IMR-90 (cell line): Measurements from ENCODE around the gene C11orf54. TPM values are rescaled to one million over a fixed set of nuclear protein-coding genes. Genes with fewer than 3 reads are reported as not detected.
A peak's percentile ranks its signal among the peaks of the same experiment; 100 is the strongest.

Experiments
- ATAC-seq: fragments of 200-7000 bp; cut with Tn5 transposase; 2 replicates; pipeline ENCODE4 v1.9.1; 2020; ENCODE audit warnings: low read depth, mild to moderate bottlenecking, moderate library complexity
- BruUV-seq: library from RNA; stranded (reverse); fragments of 400-500 nt; replicated peaks from 2 replicates; lab custom pipeline; 2021; lab: Mats Ljungman, UMichigan
- CTCF ChIA-PET: fragments of 300-600 bp; formaldehyde crosslinking; extraction: SDS; loops from one replicate; lab custom pipeline; 2021; ENCODE audit warnings: antibody characterized with exemption; lab: Yijun Ruan, JAX
- POLR2A ChIA-PET: fragments of 300-600 bp; sonication (Branson Sonifier 250); formaldehyde crosslinking; loops from one replicate; lab custom pipeline; 2022; ENCODE audit warnings: antibody characterized with exemption; ENCODE audit not compliant: unreplicated experiment; lab: Charles Lee
- DNase-seq: peaks from one replicate; pipeline ENCODE4 v3.0.0; 2013
- H2AFZ ChIP-seq: replicated peaks from 2 replicates; pipeline ENCODE3; 2013; ENCODE audit warnings: low read length, mild to moderate bottlenecking; ENCODE audit not compliant: poor library complexity
- H2AK5ac ChIP-seq: 2 replicates; pipeline ENCODE4 v1.6.1; 2013; ENCODE audit warnings: low read depth, low read length, inconsistent platforms
- H2AK9ac ChIP-seq: replicated peaks from 2 replicates; pipeline ENCODE3; 2013; ENCODE audit warnings: mild to moderate bottlenecking, low read depth, low read length, moderate library complexity; ENCODE audit not compliant: poor library complexity
- H2BK120ac ChIP-seq: 2 replicates; pipeline ENCODE4 v1.6.1; 2013; ENCODE audit warnings: low read depth, low read length, inconsistent platforms
- H2BK15ac ChIP-seq: 3 replicates; pipeline ENCODE4 v1.6.1; 2013; ENCODE audit warnings: low read depth, low read length, inconsistent platforms
- H2BK20ac ChIP-seq: 2 replicates; pipeline ENCODE4 v1.6.1; 2013; ENCODE audit warnings: low read depth, mild to moderate bottlenecking, inconsistent platforms, low read length, moderate library complexity
- H2BK5ac ChIP-seq: 2 replicates; pipeline ENCODE4 v1.6.1; 2013; ENCODE audit warnings: mild to moderate bottlenecking, low read depth, low read length, inconsistent platforms; ENCODE audit not compliant: poor library complexity, severe bottlenecking
- H3K14ac ChIP-seq: replicated peaks from 2 replicates; pipeline ENCODE4 v1.6.1; 2013; ENCODE audit warnings: low read depth, low read length, inconsistent platforms
- H3K18ac ChIP-seq: 2 replicates; pipeline ENCODE4 v1.6.1; 2013; ENCODE audit warnings: low read depth, low read length, control low read depth
- H3K23ac ChIP-seq: 2 replicates; pipeline ENCODE4 v1.6.1; 2013; ENCODE audit warnings: low read depth, low read length, inconsistent platforms
- H3K27ac ChIP-seq: 2 replicates; pipeline ENCODE4 v1.5.1; 2013; ENCODE audit warnings: mild to moderate bottlenecking, control low read depth, low read length; ENCODE audit not compliant: insufficient read depth
- H3K27me3 ChIP-seq: 2 replicates; pipeline ENCODE4 v1.6.1; 2013; ENCODE audit warnings: low read length; ENCODE audit not compliant: control insufficient read depth, insufficient read depth
- H3K36me3 ChIP-seq: 2 replicates; pipeline ENCODE4 v1.6.1; 2013; ENCODE audit warnings: low read length, mixed read lengths; ENCODE audit not compliant: control insufficient read depth, insufficient read depth
- H3K4ac ChIP-seq: 2 replicates; pipeline ENCODE4 v1.6.1; 2013; ENCODE audit warnings: low read depth, low read length, inconsistent platforms
- H3K4me1 ChIP-seq: 2 replicates; pipeline ENCODE4 v1.6.1; 2013; ENCODE audit warnings: low read length, mixed read lengths; ENCODE audit not compliant: control insufficient read depth, insufficient read depth
- H3K4me2 ChIP-seq: 2 replicates; pipeline ENCODE4 v1.6.1; 2013; ENCODE audit warnings: low read depth, mild to moderate bottlenecking, control low read depth, low read length, moderate library complexity
- H3K4me3 ChIP-seq: 2 replicates; pipeline ENCODE4 v1.5.1; 2013; ENCODE audit warnings: low read depth, mild to moderate bottlenecking, control low read depth, low read length, moderate library complexity; ENCODE audit not compliant: insufficient read depth
- H3K56ac ChIP-seq: 2 replicates; pipeline ENCODE4 v1.6.1; 2013; ENCODE audit warnings: low read length, inconsistent platforms; ENCODE audit not compliant: insufficient read depth; ENCODE audit errors: extremely low read depth
- H3K79me1 ChIP-seq, 2 experiments: 2 replicates each; pipeline ENCODE4 v1.6.1; 2013; ENCODE audit warnings: low read length in 2 of 2, inconsistent platforms in 1 of 2, low read depth in 1 of 2
- H3K9ac ChIP-seq: 2 replicates; pipeline ENCODE4 v1.6.1; 2013; ENCODE audit warnings: low read depth, low read length, control low read depth
- H3K9me1 ChIP-seq: 2 replicates; pipeline ENCODE4 v1.6.1; 2013; ENCODE audit warnings: low read length, inconsistent platforms; ENCODE audit not compliant: insufficient read depth
- H3K9me3 ChIP-seq: 2 replicates; pipeline ENCODE4 v1.6.1; 2013; ENCODE audit warnings: low read length; ENCODE audit not compliant: control insufficient read depth, insufficient read depth
- H4K20me1 ChIP-seq: 2 replicates; pipeline ENCODE4 v1.6.1; 2013; ENCODE audit warnings: low read length, inconsistent platforms; ENCODE audit not compliant: insufficient read depth
- H4K5ac ChIP-seq: 2 replicates; pipeline ENCODE4 v1.6.1; 2013; ENCODE audit warnings: mild to moderate bottlenecking, low read depth, low read length, control low read depth
- H4K8ac ChIP-seq, 2 experiments: 2 replicates each; pipeline ENCODE4 v1.6.1; 2013; ENCODE audit warnings: low read depth in 2 of 2, low read length in 2 of 2, control low read depth in 1 of 2, inconsistent platforms in 1 of 2
- H4K91ac ChIP-seq: 2 replicates; pipeline ENCODE4 v1.6.1; 2013; ENCODE audit warnings: low read depth, low read length, inconsistent platforms; ENCODE audit not compliant: insufficient read depth
- CEBPB ChIP-seq: IDR thresholded peaks from 2 replicates; pipeline ENCODE4 v1.6.1; 2012; ENCODE audit warnings: low read depth, low read length, improper control_type of control experiment
- MXI1 ChIP-seq: IDR thresholded peaks from 2 replicates; pipeline ENCODE4 v1.6.1; 2012; ENCODE audit warnings: low read depth, mild to moderate bottlenecking, low read length, moderate library complexity, borderline replicate concordance
- RCOR1 ChIP-seq: IDR thresholded peaks from 2 replicates; pipeline ENCODE4 v1.6.1; 2012; ENCODE audit warnings: mild to moderate bottlenecking, low read length, improper control_type of control experiment; ENCODE audit not compliant: insufficient replicate concordance
- dilution Hi-C: fragments of 300-500 bp; cut with HindIII; formaldehyde crosslinking; loops from one replicate; pipeline ENCODE4 v1.14.3; 2018; ENCODE audit warnings: low sequenced_read_pairs; ENCODE audit not compliant: unreplicated experiment
- in situ Hi-C: fragments of 300-500 bp; cut with MboI; formaldehyde crosslinking; loops from 3 replicates; pipeline ENCODE4 v1.14.3; 2019; ENCODE audit warnings: low sequenced_read_pairs, inconsistent platforms, mixed read lengths
- intact Hi-C: fragments of 100-400 bp; cut with micrococcal nuclease; formaldehyde crosslinking; loops from 2 replicates; pipeline ENCODE4 v1.10.0; 2022
- polyA plus RNA-seq, 3 experiments: library from polyadenylated mRNA; depleted of rRNA; stranded (reverse); fragments of >200 nt; gene quantifications; 2 replicates each; pipeline ENCODE4 v1.2.3, GENCODE V29; 2012; ENCODE audit warnings: low replicate concordance in 1 of 3
- total RNA-seq: library from RNA; depleted of rRNA; stranded (reverse); fragments of >200 nt; gene quantifications from 2 replicates; pipeline ENCODE4 v1.2.3, GENCODE V29; 2012

The C11orf54 gene
- total and polyA plus RNA-seq, 2 of the 4 experiments (the other 2 are of a cell fraction), result 13.7 to 16.0 TPM

GRCh38 chr11:93736129-93736528, 5.3 kb upstream of the C11orf54 start:
- Histone ChIP-seq H3K56ac (no peak overlapping the region), H2AFZ (no peak overlapping the region), H3K9me3 (no peaks in the 10 kb centered on the region), H3K27me3 (no peaks in the 10 kb centered on the region), H3K4me3 (no peak overlapping the region), H3K27ac (no peak overlapping the region), H3K18ac (no peak overlapping the region), H3K9ac (no peak overlapping the region), H4K8ac (no peak overlapping the region), H4K91ac (no peak overlapping the region), H2BK15ac (no peak overlapping the region), H2BK20ac (no peak overlapping the region), H2BK120ac (no peak overlapping the region), H3K4me1 (peaks cover 6% of the 10 kb centered on the region), H3K23ac (no peak overlapping the region), H2BK5ac (peak overlapping the region; percentile 73), H3K9me1 (no peaks in the 10 kb centered on the region; the same call in 1 of the 2 replicates), H3K79me1 (peaks cover 11 to 32% of the 10 kb centered on the region in 2 experiments; a peak in 2 of 4 replicates), H3K36me3 (peaks cover 44% of the 10 kb centered on the region), H4K20me1 (peaks cover 78% of the 10 kb centered on the region), H2AK9ac (no peak overlapping the region), H2AK5ac (no peak overlapping the region), H3K14ac (no peak overlapping the region), H4K5ac (no peak overlapping the region), H3K4ac (no peak overlapping the region), H3K4me2 (peak overlapping the region; percentile 54; the same call in 1 of the 2 replicates)
- DNase-seq (peak; percentile 63), ATAC-seq (peak; percentile 30)
- no TSS peak for BruUV-seq
- intact Hi-C loops (no loop called here), dilution Hi-C loops (no loop called here), in situ Hi-C loops (loop anchor here (10.0 kb wide), 1 partner anchor 399 kb away; no protein-coding TSS in a partner anchor)
- TF ChIP-seq CEBPB (peak; percentile 90), MXI1 (no peak), RCOR1 (no peak)
- POLR2A ChIA-PET, result no interaction called here
- CTCF ChIA-PET, result no interaction called here
